D341Med (cell line): ENCODE measurements around the gene TNXB.
"Not testable (repeated sequence)": the region's sequence is repeated elsewhere in the genome, so short reads cannot be mapped to it uniquely, and the experiment has no call there.

Source experiments
- DNase-seq: peaks from one replicate; pipeline ENCODE4 v3.0.0; 2012; ENCODE audit warnings: low spot score

The TNXB gene

GRCh38 chr6:32056254-32056653, 52.9 kb downstream of the TNXB start:
- DNase-seq, result no peak

DNA sequence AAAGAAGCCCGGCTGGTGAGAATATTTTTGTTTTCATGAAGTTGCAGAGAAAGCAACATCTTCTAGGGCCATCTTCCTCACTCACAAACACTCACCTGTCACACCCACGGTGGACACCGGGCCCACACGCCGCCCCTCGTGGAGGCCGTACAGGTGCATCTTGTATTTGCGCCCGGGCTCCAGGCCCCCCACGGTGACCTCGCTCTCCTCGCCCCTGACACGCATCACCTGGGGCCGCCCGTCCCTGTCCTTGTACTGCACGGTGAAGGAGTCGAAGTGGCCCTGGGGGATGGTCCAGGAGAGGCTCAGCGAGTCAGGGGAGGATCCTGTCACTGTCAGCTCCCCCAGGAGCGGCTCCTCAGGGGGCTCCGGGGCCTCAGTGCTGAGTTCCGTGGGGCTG, 53.4 kb downstream of the TNXB start:
- not testable (repeated sequence) for DNase-seq

DNA sequence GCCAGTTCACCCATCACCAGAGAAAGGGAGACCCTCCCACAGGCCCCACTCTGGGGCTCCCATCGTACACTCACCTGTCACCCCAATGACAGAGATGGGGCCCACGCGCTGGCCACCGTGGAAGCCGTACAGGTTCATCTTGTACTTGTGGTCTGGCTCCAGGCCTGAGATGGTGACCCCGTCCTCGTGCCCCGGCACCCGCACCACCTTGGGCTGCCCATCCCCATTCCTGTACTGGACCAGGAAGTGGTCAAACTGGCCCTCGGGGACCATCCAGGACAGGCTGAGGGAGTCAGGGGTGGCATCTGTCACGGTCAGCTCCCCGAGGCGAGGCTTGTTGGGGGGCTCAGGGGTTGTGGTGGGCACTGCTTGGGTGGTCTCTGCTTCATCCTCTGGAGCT, 55.8 kb downstream of the TNXB start:
- not testable (repeated sequence) for DNase-seq

GRCh38 chr6:32052626-32053025, 56.5 kb downstream of the TNXB start:
- DNase-seq, result not testable (repeated sequence)

GRCh38 chr6:32050562-32050961, 58.6 kb downstream of the TNXB start:
- DNase-seq, result no peak

DNA sequence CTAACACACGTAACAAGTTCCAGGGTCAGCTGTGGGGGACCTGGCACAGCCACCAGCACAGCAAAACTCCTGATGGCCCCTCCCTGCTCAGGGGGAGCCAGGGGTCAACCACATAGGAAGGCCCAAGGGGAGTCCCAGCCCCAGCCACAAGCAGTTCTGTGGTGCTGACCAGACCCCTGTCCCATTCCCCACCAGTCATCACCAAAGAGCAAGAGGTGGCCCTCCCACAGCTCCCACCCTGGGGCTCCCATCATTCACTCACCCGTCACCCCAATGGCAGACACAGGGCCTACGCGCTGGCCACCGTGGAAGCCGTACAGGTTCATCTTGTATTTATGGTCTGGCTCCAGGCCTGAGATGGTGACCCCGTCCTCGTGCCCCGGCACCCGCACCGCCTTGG, 59.4 kb downstream of the TNXB start:
- not testable (repeated sequence) for DNase-seq

DNA sequence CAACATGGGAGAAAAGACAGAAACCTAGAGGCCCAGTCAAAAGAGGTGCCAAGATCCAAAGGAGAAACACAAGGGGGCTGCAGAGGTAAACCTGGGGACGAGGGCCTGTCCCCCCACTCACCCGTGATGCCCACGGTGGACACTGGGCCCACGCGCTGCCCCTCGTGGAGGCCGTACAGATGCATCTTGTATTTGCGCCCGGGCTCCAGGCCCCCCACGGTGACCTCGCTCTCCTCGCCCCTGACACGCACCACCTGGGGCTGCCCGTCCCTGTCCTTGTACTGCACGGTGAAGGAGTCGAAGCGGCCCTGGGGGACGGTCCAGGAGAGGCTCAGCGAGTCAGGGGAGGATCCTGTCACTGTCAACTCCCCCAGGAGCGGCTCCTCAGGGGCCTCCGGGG, 60.0 kb downstream of the TNXB start:
- DNase-seq, result not testable (repeated sequence)

DNA sequence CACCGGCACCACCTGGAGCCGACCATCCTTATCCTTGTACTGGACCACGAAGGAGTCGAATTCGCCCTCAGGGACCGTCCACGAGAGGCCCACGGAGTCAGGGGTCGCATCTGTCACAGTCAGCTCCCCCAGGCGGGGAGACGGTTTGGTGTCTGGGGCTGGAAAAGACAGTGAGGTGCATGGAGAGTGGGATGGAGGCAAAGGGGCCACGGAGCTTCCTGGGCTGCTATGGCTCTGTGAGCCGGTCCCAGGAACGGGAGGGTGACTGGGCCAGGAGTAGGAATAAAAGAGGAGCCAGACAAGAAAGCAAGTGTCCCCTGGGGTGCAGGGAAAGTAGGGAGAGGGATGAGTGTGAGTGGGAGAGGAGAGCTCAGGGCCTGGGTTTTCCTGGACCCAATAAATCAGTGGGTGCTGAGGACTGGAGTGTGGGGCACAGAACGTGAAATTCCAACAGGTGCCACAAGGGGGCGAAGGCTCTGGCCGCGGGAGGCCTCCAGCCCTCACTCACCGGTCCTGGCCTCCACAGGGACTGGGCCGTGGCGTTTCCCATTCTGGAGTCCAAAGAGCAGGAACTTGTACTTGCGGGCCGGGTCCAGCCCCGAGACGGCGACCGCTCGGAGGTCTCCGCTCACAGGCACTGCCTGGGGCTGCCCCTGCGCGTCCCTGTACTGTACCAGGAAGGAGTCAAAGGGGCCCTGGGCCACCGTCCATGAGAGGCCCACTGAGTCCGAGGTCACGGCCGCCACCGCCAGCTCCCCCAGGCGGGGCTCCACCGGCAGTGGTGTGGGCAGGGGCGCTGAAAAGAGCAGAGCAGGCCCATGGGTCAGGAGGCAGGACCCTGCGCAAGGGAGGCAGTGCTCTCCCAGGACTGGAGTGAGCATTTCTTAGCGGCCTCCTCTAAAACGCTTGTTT, 61.0 kb downstream of the TNXB start:
- DNase-seq, result peak; percentile 86

DNA sequence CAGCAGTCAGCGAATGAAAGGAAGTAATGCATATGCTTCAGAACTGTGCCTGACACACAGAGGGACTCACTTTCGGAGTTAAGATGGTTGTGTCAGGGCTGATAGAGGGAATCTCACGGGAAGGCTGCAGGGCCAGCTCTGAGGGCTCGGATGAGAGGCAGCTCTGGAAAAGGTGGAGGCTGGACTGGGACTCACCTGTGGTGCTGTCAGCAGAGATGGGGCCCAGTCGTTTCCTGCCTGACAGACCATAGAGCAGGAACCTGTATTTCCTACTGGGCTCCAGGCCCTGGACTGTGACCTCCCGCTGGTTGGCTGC, 61.6 kb downstream of the TNXB start:
- no peak for DNase-seq

- no peak for DNase-seq
These were observed 62.1 kb downstream of the TNXB start for GRCh38 chr6:32047084-32047478.

GRCh38 chr6:32046450-32047083, 62.6 kb downstream of the TNXB start:
- no peak for DNase-seq

DNA sequence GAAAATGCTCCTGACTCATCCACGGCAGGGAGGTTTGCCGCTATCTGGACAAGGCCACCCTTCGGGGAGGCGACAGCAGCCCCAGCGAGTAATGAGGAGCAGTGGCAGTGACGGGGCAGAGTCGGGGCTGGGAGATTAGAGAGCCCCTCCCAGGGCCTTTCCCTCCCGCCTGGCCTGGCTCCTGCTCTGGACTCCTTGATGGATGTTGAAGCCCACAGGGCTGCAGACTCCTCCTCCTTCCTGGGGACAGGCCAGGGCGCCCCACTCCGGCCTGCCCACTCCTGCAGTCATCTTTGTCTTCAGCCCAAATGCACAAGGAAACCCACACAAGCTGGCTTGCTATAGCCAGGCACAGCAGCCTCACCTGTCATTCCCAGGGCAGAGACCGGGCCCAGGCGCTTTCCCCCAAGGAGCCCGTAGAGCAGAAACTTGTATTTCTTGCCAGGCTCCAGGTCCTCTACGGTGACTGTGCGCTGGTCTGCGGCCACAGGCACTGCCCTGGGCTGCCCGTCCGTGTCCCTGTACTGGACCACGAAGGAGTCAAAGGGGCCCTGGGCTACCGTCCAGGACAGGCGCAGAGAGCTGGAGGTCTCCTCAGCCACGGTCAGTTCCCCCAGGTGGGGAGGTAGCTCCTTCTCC, 63.2 kb downstream of the TNXB start:
- DNase-seq, result no peak

DNA sequence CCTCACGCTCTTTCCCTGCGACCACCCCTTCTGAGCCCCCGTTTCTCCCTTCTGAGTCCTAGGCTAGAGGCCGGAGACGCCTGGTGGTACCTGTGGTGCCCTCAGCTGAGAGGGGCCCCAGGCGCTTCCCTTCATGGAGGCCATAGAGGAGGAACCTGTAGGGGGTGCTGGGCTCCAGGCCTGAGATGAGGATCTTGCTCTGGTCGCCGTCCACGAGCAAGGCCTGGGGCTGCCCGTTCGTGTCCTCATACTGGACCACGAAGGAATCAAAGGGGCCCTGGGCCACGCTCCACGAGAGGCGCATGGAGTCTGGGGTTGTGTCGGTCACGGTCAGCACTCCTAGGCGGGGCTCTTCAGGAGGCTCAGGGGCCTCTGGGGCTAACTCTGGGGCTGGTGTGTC, 64.2 kb downstream of the TNXB start:
- DNase-seq, result not testable (repeated sequence)

- not testable (repeated sequence) for DNase-seq
These were observed 65.4 kb downstream of the TNXB start for GRCh38 chr6:32043589-32044380.

GRCh38 chr6:32042276-32042675, 66.9 kb downstream of the TNXB start:
- DNase-seq, result not testable (repeated sequence)

DNA sequence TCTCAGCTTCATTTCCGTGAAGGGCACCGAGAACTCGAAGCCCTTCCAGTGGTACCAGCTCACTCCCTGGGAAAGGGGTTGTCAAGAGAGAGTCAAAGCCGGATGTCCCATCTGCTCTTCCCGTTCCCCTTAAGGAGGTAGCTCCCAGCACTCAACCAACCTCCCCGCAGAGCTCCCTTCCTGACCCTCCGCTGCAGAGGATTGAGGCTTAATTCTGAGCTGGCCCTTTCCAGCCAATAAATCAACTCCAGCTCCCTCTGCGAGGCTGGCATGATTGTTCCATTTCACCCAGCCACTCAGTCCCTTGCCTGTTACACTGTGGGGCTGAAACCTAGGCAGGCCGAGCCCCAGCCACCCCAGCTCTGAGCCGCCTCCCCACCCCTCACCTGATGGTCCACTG, 67.8 kb downstream of the TNXB start:
- not testable (repeated sequence) for DNase-seq

DNA sequence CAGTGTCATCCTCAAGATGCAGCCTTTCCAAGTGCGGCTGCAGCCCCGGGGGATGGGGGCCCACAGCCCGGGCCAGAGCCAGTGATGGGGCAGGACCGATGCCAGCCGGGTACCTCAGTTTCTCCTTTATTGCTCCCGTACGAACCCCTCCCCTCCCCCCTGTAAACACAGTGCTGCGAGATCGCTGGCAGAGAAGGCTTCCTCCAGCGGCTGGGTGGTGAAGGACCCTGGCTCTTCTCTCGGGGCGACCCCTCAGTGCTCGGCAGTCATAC, 68.2 kb downstream of the TNXB start:
- DNase-seq, result not testable (repeated sequence)

- DNase-seq, result not testable (repeated sequence)
These were observed 68.7 kb downstream of the TNXB start for GRCh38 chr6:32040299-32041049.

DNA sequence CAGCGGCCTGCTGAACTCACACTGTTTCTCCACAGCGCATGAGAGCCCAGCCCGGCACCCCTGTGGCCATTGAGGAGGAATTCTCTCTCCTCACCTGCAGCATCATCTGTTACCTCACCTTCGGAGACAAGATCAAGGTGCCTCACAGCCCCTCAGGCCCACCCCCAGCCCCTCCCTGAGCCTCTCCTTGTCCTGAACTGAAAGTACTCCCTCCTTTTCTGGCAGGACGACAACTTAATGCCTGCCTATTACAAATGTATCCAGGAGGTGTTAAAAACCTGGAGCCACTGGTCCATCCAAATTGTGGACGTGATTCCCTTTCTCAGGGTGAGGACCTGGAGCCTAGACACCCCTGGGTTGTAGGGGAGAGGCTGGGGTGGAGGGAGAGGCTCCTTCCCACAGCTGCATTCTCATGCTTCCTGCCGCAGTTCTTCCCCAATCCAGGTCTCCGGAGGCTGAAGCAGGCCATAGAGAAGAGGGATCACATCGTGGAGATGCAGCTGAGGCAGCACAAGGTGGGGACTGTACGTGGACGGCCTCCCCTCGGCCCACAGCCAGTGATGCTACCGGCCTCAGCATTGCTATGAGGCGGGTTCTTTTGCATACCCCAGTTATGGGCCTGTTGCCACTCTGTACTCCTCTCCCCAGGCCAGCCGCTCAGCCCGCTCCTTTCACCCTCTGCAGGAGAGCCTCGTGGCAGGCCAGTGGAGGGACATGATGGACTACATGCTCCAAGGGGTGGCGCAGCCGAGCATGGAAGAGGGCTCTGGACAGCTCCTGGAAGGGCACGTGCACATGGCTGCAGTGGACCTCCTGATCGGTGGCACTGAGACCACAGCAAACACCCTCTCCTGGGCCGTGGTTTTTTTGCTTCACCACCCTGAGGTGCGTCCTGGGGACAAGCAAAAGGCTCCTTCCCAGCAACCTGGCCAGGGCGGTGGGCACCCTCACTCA, 69.5 kb downstream of the TNXB start:
- DNase-seq, result not testable (repeated sequence)

- DNase-seq, result not testable (repeated sequence)
These were observed 70.3 kb downstream of the TNXB start for GRCh38 chr6:32038878-32039277.
